ENCODE measurements around the gene NUDT15.

Gene NUDT15

DNA sequence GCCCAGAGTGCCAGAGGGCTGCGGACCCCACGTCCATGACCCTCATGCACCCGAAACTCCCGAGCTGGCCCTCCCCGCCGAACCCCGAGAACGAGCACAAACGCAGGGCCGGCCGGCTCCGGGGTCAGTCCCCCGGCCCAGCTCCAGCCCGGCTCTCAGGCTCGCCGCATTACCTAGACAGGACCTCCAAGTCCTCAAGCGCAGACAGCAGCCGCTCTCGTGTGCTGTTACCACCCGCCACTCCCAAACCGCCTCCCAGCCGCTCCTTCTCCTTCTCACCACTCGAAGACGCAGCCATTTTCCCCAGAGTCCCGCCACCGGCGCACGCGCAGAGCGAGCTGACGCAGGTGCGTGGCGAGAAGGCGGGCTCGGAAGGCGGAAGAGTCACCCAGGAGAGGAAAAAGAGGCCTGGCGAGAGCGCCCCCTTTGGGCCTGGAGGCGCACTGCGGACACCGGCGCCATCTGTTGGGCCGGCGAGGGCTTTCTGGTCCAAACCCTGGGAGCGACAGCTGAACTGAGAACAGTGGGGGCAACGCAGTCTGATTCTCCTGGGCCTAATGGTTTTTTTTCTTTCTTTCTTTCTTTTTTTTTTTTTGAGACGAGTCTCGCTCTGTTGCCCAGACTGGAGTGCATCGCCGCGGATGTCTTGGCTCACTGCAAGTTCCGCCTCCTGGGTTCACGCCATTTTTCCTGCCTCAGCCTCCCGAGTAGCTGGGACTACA lies 57.4 kb downstream of the NUDT15 start, which contains the start of gene MED4:
Gene MED4, minus strand, starts transcription at position 324 of the 722 bp plus-strand sequence. Its CDS starts 26 bp downstream, at position 298.
- TF ChIP-seq, protein P1, sequence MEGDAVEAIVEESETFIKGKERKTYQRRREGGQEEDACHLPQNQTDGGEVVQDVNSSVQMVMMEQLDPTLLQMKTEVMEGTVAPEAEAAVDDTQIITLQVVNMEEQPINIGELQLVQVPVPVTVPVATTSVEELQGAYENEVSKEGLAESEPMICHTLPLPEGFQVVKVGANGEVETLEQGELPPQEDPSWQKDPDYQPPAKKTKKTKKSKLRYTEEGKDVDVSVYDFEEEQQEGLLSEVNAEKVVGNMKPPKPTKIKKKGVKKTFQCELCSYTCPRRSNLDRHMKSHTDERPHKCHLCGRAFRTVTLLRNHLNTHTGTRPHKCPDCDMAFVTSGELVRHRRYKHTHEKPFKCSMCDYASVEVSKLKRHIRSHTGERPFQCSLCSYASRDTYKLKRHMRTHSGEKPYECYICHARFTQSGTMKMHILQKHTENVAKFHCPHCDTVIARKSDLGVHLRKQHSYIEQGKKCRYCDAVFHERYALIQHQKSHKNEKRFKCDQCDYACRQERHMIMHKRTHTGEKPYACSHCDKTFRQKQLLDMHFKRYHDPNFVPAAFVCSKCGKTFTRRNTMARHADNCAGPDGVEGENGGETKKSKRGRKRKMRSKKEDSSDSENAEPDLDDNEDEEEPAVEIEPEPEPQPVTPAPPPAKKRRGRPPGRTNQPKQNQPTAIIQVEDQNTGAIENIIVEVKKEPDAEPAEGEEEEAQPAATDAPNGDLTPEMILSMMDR (conservative IDR thresholded peaks at IDR 0.05; ENCODE audit: control insufficient read depth, insufficient read depth, low read depth, low read length) = peak; percentile 97
- H3K4me3 ChIP-seq (ENCODE audit: control insufficient read depth, low read depth, low read length) = peak within 1 kb of the TSS; percentile 92
- DNase-seq (ENCODE audit: low read depth) = peak; percentile 93

DNA sequence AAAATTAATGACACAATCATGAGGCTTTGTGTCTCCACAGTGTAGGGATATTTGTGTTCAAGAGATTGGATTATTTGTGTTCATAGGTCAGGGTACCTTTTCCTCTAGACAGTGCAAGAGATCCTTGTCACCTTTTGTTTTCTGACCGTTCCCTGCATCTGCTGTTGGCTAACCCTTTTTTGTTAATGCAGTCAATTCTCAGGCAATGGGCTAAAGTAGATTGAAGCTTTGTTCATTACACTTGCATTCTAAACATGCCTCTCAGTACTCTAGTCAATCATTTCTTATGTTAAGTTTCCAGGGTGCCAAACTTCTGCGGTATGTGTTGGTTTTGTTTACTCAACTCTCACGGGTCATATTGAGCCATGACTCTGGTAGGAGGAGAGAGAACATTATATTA lies 59.1 kb downstream of the NUDT15 start:
- no peak overlapping the region for H3K4me3 ChIP-seq (ENCODE audit: control insufficient read depth, low read depth, low read length)
- TF ChIP-seq, protein P1 (conservative IDR thresholded peaks at IDR 0.05; ENCODE audit: control insufficient read depth, insufficient read depth, low read depth, low read length) = no peak
- DNase-seq (ENCODE audit: low read depth) = no peak

All from fibroblast of mammary gland (primary cell).